Measurements from ENCODE around the gene SLCO4A1. TPM values are rescaled to one million over a fixed set of nuclear protein-coding genes. Genes with fewer than 3 reads are reported as not detected.

The SLCO4A1 gene
- total RNA-seq, 4 donors from 2014 or later = 1.8 to 51.2 (median 29.9) TPM

DNA sequence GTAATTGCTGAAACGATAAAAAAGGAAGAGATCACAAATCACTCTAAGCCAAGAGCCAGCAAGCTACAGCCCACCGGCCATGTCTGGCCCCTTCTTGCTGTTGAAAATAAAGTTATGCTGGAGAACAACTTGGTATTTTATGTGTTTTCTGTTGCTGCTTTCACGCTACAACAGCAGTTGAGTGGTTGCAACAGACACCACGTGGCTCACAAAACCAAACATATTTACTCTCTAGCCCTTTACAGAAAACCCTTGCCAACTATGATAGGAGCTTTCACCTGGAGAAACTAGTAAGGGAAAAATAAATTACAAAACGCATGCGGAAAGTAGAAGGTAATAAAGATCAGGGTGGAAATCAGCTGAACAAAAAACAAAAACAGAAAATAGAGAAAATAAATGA lies 41.1 kb upstream of the SLCO4A1 start:
- no peaks in the 10 kb centered on the region for H3K36me3 ChIP-seq
- TF ChIP-seq, protein P1, sequence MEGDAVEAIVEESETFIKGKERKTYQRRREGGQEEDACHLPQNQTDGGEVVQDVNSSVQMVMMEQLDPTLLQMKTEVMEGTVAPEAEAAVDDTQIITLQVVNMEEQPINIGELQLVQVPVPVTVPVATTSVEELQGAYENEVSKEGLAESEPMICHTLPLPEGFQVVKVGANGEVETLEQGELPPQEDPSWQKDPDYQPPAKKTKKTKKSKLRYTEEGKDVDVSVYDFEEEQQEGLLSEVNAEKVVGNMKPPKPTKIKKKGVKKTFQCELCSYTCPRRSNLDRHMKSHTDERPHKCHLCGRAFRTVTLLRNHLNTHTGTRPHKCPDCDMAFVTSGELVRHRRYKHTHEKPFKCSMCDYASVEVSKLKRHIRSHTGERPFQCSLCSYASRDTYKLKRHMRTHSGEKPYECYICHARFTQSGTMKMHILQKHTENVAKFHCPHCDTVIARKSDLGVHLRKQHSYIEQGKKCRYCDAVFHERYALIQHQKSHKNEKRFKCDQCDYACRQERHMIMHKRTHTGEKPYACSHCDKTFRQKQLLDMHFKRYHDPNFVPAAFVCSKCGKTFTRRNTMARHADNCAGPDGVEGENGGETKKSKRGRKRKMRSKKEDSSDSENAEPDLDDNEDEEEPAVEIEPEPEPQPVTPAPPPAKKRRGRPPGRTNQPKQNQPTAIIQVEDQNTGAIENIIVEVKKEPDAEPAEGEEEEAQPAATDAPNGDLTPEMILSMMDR (IDR thresholded peaks at IDR 0.05) = no peak
- no peak for TF ChIP-seq POLR2A (IDR thresholded peaks at IDR 0.05)
- intact Hi-C loops (cut with DNase I; ENCODE audit: low total_unique reads) = no loop called here
- H3K27ac ChIP-seq = no peak overlapping the region
- no peak for DNase-seq
- H3K4me1 ChIP-seq = no peaks in the 10 kb centered on the region
- no peaks in the 10 kb centered on the region for H3K27me3 ChIP-seq
- no peak overlapping the region for H3K4me3 ChIP-seq
- no peaks in the 10 kb centered on the region for H3K9me3 ChIP-seq

DNA sequence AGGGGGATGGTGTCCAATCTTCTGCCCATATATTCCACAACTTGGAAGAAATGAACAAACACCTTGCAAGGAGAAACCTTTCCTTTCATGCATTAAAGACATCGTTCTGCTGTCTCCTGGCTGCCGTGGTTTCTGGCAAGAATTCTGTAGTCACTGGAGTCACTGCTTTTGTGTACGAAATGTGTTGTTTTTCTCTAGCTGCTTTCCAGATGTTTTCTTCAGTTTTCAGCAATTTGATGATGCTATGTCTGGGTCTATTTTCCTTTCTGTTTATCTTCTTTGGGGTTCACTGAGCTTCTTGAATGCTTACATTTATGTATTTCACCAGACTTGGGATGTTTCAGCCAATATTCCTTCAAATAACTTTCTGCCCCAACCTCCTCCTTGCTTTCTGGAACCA lies 40.6 kb upstream of the SLCO4A1 start:
- Histone ChIP-seq H3K27me3 (no peaks in the 10 kb centered on the region), H3K36me3 (no peaks in the 10 kb centered on the region), H3K4me3 (no peak overlapping the region), H3K4me1 (no peaks in the 10 kb centered on the region), H3K27ac (no peak overlapping the region), H3K9me3 (no peaks in the 10 kb centered on the region)
- intact Hi-C loops (cut with DNase I; ENCODE audit: low total_unique reads) = no loop called here
- TF ChIP-seq, protein P1 (IDR thresholded peaks at IDR 0.05) = no peak
- no peak for TF ChIP-seq POLR2A (IDR thresholded peaks at IDR 0.05)
- no peak for DNase-seq

DNA sequence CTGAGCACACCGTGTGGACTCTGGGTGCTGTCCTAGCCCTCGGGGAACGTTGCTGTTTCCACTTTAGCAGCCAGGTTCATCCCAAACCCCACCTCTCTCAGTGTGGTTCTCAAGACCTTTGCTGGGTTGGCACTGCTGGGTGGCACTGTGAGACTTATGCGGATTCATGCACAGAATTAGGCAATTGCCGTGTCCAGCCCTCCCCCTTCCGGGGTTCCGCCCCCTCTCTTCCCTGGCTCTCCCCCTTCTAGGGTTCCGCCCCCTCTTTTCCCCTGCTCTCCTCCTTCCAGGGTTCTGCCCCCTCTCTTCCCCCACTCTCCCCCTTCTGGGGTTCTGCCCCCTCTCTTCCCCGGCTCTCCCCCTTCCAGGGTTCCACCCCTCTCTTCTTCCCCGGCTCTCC lies 39.8 kb upstream of the SLCO4A1 start:
- Histone ChIP-seq H3K27ac (no peak overlapping the region), H3K4me1 (no peaks in the 10 kb centered on the region), H3K4me3 (no peak overlapping the region), H3K9me3 (no peaks in the 10 kb centered on the region), H3K27me3 (no peaks in the 10 kb centered on the region), H3K36me3 (no peaks in the 10 kb centered on the region)
- TF ChIP-seq, protein P1 (IDR thresholded peaks at IDR 0.05) = no peak
- TF ChIP-seq POLR2A (IDR thresholded peaks at IDR 0.05) = no peak
- intact Hi-C loops (cut with DNase I; ENCODE audit: low total_unique reads) = no loop called here
- DNase-seq = no peak

DNA sequence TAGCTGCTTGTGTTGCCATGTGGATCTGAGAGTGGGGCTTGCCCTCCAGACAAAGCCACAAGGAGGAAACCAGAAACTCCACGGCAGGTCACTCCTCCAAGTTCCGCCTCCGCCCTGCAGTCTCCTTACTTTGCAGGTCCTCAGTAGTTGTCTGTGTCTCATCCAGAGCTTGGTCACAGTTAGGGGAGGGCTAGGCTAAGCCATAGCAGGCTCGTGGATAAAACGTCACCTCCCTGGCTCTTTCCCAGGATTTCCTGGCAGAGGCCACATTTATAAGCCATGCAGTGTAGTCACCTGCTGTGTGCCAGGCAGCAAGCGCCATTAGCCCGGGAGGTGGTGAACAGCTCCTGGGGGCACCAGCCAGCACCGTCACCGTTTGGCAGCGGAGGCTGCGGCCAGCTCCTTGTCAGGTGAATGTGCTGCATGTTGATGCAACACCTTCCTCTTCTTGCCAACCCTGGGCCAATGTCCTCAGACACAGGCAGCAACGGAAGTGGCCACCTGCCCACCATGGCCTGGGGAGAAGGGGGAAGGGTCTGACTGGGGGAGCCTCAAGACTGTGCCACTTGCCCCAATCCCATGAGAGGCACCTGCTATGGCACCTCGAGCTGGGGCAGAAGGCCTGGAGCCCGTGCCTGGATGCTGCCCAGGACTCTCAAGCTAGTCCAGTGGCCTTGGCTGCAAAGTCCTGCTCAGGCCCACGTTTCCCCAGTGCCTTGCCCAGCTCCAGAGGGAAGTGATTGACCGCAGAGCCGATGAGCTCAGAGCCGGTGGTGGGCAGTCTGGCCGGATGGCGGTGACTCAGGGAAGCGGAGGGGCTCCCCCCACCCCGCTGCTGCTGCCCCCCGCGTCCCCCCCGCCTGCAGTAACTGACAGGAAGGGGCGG lies 39.0 kb upstream of the SLCO4A1 start:
- Histone ChIP-seq H3K27ac (peak overlapping the region in 1 of 2 donors; percentile 18), H3K9me3 (no peaks in the 10 kb centered on the region), H3K36me3 (no peaks in the 10 kb centered on the region), H3K4me1 (no peaks in the 10 kb centered on the region), H3K4me3 (no peak overlapping the region), H3K27me3 (no peaks in the 10 kb centered on the region)
- TF ChIP-seq POLR2A (IDR thresholded peaks at IDR 0.05) = peak in 1 of 2 donors; percentile 17
- TF ChIP-seq, protein P1 (IDR thresholded peaks at IDR 0.05) = no peak
- intact Hi-C loops (cut with DNase I; ENCODE audit: low total_unique reads) = no loop called here
- DNase-seq = peak in 1 of 2 donors; percentile 64

Measured in uterus (tissue), 4 donors.